ENCODE data around the gene EVA1A.

Gene EVA1A

DNA sequence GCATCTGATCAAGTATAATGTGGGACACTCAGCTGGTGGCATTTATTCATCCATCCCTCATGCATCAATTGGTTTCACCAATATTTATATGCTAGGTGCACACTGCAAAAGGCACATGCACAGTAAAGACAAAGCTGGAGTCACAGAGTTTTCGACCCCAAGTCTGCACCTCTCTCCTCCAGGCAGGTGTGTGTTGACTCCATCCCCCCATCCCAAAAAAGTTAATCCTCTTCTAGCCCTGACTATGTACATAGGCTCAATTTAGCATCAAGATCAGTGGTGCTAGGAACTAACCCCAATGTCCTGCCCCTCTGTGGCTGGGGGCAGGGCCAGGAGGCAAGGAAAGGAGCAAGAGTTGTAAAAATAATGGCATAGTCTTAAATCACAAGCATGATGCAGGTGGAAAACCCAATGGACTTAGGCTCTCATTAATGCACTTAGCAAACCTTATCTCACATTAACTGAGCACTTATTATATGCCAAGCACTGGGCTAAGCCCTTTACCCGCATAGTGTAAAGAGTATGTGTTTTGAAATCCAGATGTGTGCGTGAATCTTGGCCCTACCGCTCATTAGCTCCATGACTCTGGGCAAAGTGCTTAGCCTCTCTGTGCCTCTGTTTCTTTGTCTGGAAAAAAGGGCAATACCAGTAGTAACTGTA, 3.1 kb downstream of the EVA1A start:
- Histone ChIP-seq H3K4me3 (ENCODE audit: insufficient read depth, low read length, poor library complexity, severe bottlenecking) (no peak overlapping the region), H3K36me3 (ENCODE audit: low read length) (no peaks in the 10 kb centered on the region), H3K9me3 (ENCODE audit: insufficient read depth, low read length) (no peaks in the 10 kb centered on the region), H3K9ac (ENCODE audit: low read length) (no peak overlapping the region), H3K9me2 (replicated peaks; ENCODE audit: insufficient read depth, low read length) (no peaks in the 10 kb centered on the region), H4K20me1 (ENCODE audit: low read depth, low read length) (no peaks in the 10 kb centered on the region), H3F3A (ENCODE audit: insufficient read depth) (no peaks in the 10 kb centered on the region), H3K27ac (ENCODE audit: low read depth, low read length) (no peak overlapping the region), H3K27me3 (ENCODE audit: low read length) (no peaks in the 10 kb centered on the region), H3K4me2 (ENCODE audit: low read depth, low read length, poor library complexity, severe bottlenecking) (no peak overlapping the region), H2AFZ (ENCODE audit: low read depth, low read length, severe bottlenecking) (no peak overlapping the region), H3K79me2 (ENCODE audit: insufficient read depth, low read length) (no peaks in the 10 kb centered on the region)
- TF ChIP-seq, protein P1, sequence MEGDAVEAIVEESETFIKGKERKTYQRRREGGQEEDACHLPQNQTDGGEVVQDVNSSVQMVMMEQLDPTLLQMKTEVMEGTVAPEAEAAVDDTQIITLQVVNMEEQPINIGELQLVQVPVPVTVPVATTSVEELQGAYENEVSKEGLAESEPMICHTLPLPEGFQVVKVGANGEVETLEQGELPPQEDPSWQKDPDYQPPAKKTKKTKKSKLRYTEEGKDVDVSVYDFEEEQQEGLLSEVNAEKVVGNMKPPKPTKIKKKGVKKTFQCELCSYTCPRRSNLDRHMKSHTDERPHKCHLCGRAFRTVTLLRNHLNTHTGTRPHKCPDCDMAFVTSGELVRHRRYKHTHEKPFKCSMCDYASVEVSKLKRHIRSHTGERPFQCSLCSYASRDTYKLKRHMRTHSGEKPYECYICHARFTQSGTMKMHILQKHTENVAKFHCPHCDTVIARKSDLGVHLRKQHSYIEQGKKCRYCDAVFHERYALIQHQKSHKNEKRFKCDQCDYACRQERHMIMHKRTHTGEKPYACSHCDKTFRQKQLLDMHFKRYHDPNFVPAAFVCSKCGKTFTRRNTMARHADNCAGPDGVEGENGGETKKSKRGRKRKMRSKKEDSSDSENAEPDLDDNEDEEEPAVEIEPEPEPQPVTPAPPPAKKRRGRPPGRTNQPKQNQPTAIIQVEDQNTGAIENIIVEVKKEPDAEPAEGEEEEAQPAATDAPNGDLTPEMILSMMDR (IDR thresholded peaks at IDR 0.05; ENCODE audit: insufficient read depth, low read length, poor library complexity, severe bottlenecking): no peak
- no peak for TF ChIP-seq EZH2phosphoT487 (conservative IDR thresholded peaks at IDR 0.05; ENCODE audit: low read length)

DNA sequence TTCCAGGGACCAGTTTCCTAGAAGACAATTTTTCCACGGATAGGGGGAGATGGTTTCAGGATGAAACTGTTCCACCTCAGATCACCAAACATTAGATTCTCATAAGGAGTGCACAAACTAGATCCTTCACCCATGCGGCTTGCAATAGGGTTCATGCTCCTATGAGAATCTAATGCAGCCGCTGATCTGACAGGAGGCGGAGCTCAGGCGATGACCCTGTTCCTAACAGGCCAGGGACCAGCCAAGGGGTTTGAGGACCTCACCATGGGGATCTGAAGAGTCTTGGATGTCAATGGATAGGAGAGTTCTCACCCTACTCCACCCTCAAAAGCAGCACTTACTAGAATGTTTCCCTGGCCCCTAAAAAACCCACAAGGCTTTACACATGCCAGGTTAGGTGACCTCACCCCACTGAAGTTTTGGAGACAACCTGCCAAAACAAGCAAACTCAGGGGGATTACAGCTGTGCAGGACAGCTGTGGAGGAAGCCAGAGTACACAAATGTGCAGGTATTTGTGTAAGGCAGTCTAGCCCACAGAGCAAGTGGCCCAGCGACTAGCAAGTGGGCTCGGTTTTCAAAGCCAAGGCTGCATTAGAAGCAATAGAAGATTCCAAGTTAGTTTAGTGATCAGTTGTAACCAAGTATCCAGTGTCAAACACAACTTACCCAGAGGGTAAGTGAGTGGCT, 3.9 kb downstream of the EVA1A start:
- Histone ChIP-seq H3K79me2 (ENCODE audit: insufficient read depth, low read length) (no peaks in the 10 kb centered on the region), H3K4me3 (ENCODE audit: insufficient read depth, low read length, poor library complexity, severe bottlenecking) (no peak overlapping the region), H3K9me3 (ENCODE audit: insufficient read depth, low read length) (no peaks in the 10 kb centered on the region), H3K27me3 (ENCODE audit: low read length) (no peaks in the 10 kb centered on the region), H3F3A (ENCODE audit: insufficient read depth) (no peaks in the 10 kb centered on the region), H3K27ac (ENCODE audit: low read depth, low read length) (no peak overlapping the region), H3K9ac (ENCODE audit: low read length) (no peak overlapping the region), H2AFZ (ENCODE audit: low read depth, low read length, severe bottlenecking) (no peak overlapping the region), H4K20me1 (ENCODE audit: low read depth, low read length) (no peaks in the 10 kb centered on the region), H3K4me2 (ENCODE audit: low read depth, low read length, poor library complexity, severe bottlenecking) (no peak overlapping the region), H3K9me2 (replicated peaks; ENCODE audit: insufficient read depth, low read length) (no peaks in the 10 kb centered on the region), H3K36me3 (ENCODE audit: low read length) (no peaks in the 10 kb centered on the region)
- TF ChIP-seq EZH2phosphoT487 (conservative IDR thresholded peaks at IDR 0.05; ENCODE audit: low read length): no peak
- TF ChIP-seq, protein P1 (IDR thresholded peaks at IDR 0.05; ENCODE audit: insufficient read depth, low read length, poor library complexity, severe bottlenecking): no peak

DNA sequence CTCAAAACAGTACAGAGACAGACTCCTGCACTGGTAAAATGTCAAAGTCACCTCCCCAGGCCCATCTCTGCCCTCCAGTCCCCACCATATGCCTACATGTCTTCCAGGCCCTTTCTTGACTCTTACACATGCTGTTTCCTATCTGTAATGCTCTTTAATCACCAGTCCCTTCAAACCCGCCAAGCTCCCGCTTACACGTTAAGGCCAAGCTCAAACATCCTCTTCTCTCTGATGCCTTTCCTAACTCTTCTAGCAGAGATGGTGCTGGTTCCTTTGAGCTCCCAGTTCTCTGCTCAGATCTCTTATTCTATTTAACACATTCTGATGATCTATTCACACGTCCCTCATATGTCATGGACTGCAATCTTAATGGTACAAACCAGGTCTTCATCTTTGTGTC, 5.0 kb downstream of the EVA1A start:
- no peaks in the 10 kb centered on the region for H3K9me3 ChIP-seq (ENCODE audit: insufficient read depth, low read length)
- H3K4me3 ChIP-seq (ENCODE audit: insufficient read depth, low read length, poor library complexity, severe bottlenecking): no peak overlapping the region
- no peaks in the 10 kb centered on the region for H3K79me2 ChIP-seq (ENCODE audit: insufficient read depth, low read length)
- no peaks in the 10 kb centered on the region for H3K36me3 ChIP-seq (ENCODE audit: low read length)
- H3K4me2 ChIP-seq (ENCODE audit: low read depth, low read length, poor library complexity, severe bottlenecking): no peak overlapping the region
- TF ChIP-seq, protein P1 (IDR thresholded peaks at IDR 0.05; ENCODE audit: insufficient read depth, low read length, poor library complexity, severe bottlenecking): no peak
- TF ChIP-seq EZH2phosphoT487 (conservative IDR thresholded peaks at IDR 0.05; ENCODE audit: low read length): no peak
- no peaks in the 10 kb centered on the region for H3K27me3 ChIP-seq (ENCODE audit: low read length)
- no peak overlapping the region for H3K9ac ChIP-seq (ENCODE audit: low read length)
- H3K27ac ChIP-seq (ENCODE audit: low read depth, low read length): no peak overlapping the region
- no peaks in the 10 kb centered on the region for H4K20me1 ChIP-seq (ENCODE audit: low read depth, low read length)
- H3F3A ChIP-seq (ENCODE audit: insufficient read depth): no peaks in the 10 kb centered on the region
- no peak overlapping the region for H2AFZ ChIP-seq (ENCODE audit: low read depth, low read length, severe bottlenecking)
- H3K9me2 ChIP-seq (replicated peaks; ENCODE audit: insufficient read depth, low read length): no peaks in the 10 kb centered on the region
